MM.1S (cell line): ENCODE measurements around the gene CALCOCO2.

ENCODE experiments used
- EZH2 ChIP-seq: fragments of 300-600 bp; sonication (generic); optimal IDR thresholded peaks from 2 replicates; pipeline ENCODE3; 2017; ENCODE audit warnings: low read depth, mild to moderate bottlenecking, antibody characterized with exemption, low read length, mixed read lengths
- EZH2phosphoT487 ChIP-seq: fragments of 300-600 bp; sonication (generic); IDR thresholded peaks from 2 replicates; pipeline ENCODE4 v1.6.1; 2018; ENCODE audit warnings: antibody characterized with exemption, low read length
- TF ChIP-seq, protein P1 (sequence below): fragments of 300-600 bp; sonication (generic); IDR thresholded peaks from 2 replicates; pipeline ENCODE4 v1.5.1; 2016; ENCODE audit warnings: antibody characterized with exemption, low read length, mixed read lengths

DNA sequence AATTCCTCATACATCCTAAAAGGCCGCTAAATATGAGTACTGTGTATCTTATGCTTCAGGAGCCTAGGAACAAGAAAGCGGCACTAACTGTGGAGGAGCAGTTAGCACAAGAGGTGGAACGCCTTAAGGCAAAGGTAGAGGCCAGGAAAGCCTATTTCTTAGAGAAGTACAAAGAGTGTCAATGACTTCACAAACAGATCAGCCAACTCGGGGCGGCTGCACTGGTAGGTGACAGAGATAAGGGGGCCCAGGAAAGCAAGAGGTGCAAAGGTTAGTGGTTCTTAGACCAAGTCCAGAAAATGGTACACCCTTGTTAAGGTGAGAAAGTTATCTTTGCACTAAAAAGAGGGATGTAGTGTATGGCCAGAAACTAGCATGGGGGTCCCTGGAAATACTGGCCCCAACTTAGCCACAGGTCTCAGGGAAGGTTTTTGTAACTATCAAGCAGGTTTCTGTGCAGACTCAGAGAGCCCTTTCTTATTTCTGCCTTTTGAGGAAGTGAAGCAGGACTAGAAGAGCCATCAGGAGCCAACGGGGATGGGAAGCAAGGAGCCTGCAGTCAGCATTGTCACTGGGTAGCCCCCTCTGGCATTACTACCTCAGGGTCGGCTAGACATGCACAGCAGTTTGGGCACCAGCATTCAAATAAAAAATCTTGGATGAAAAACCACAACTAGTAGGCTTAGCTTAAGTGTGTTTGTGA, 24.1 kb downstream of the CALCOCO2 start:
- TF ChIP-seq, protein P1, sequence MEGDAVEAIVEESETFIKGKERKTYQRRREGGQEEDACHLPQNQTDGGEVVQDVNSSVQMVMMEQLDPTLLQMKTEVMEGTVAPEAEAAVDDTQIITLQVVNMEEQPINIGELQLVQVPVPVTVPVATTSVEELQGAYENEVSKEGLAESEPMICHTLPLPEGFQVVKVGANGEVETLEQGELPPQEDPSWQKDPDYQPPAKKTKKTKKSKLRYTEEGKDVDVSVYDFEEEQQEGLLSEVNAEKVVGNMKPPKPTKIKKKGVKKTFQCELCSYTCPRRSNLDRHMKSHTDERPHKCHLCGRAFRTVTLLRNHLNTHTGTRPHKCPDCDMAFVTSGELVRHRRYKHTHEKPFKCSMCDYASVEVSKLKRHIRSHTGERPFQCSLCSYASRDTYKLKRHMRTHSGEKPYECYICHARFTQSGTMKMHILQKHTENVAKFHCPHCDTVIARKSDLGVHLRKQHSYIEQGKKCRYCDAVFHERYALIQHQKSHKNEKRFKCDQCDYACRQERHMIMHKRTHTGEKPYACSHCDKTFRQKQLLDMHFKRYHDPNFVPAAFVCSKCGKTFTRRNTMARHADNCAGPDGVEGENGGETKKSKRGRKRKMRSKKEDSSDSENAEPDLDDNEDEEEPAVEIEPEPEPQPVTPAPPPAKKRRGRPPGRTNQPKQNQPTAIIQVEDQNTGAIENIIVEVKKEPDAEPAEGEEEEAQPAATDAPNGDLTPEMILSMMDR = no peak
- no peak for TF ChIP-seq EZH2
- no peak for TF ChIP-seq EZH2phosphoT487
